Caki2 (cell line): ENCODE data around the gene DLGAP4. TPM values are rescaled to one million over a fixed set of nuclear protein-coding genes. Genes with fewer than 3 reads are reported as not detected.

ENCODE experiments used
- DNase-seq: peaks from one replicate; pipeline ENCODE4 v3.0.0-alpha.2; 2015; ENCODE audit warnings: low read depth
- in situ Hi-C: cut with HindIII; loops from 2 replicates; pipeline ENCODE4 v1.10.0; 2016; ENCODE audit warnings: low sequenced_read_pairs, low pct_unique_long_range_greater_than_20kb, mixed read lengths
- total RNA-seq: library from RNA; depleted of rRNA; stranded (reverse); fragments of >200 nt; shearing (Covaris generic); gene quantifications from 2 replicates; pipeline ENCODE4 v1.2.3, GENCODE V29; 2014; ENCODE audit warnings: low replicate concordance

The DLGAP4 gene
- total RNA-seq, 1 experiment from 2014 or later = 9.0 TPM

DNA sequence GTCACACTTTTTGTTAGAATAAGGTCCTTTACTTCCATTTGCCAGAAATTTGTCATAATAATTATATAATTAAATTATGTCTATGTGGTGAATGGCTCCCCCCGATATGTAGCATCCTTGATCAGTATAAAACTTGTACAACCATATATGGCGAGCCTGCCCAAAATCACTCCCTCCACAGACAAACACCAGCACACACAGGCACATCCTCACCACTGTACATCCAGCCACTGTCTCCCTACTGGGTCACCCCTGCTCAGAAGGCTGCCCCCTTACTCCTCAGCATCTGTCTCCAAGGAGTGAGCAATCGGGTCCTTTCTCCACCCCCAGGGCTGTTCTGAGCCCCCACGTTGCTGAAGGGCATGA is 148.2 kb downstream of the DLGAP4 start:
- DNase-seq = no peak
- in situ Hi-C loops = no loop called here

DNA sequence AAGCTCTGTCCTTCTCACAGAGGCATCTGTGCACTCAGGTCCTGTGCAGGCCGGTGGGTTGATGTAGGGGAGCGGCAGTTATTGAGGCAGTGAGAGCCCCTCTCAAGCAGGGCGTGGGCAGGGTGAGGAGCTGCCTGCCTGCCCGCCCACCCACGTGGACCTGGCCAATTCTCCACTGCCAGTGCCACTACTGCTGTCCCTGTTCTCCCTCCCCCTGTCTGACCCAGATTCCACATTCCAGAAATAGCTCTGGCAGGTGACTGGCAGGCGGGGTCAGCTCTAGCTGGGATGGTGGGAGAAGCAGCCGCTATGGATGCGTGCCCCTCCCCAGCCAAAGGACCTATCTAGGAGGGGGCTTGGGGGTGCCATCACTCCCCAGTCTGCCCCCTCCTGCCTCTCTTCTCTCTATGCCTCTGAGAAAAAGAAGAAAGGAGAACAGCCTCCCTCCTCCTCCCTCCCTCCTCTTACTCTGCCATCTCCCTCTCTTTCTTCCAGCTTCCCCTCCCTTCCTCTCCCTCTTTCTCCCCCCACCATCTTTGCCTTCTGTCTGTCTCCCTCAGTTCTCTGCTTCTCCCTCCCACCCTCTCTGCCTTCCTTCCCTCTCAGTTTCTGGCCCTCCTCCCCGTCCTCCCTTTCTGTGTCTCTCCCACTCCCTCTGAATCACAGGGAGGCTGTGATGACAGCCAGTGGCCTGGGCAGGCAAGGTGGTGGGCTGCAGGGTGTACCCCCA is 148.7 kb downstream of the DLGAP4 start:
- in situ Hi-C loops = no loop called here

GRCh38 chr20:36455972-36456625 is 150.0 kb downstream of the DLGAP4 start:
- no peak for DNase-seq
- in situ Hi-C loops = no loop called here

More for the DNA sequence above, 148.7 kb downstream of the DLGAP4 start:
- no peak for DNase-seq

- in situ Hi-C loops = no loop called here
- DNase-seq = peak; percentile 94
Measured at GRCh38 chr20:36460648-36461599, 154.8 kb downstream of the DLGAP4 start.

- in situ Hi-C loops = no loop called here
- DNase-seq = peak; percentile 17
Measured at GRCh38 chr20:36461600-36462439, 155.7 kb downstream of the DLGAP4 start.

DNA sequence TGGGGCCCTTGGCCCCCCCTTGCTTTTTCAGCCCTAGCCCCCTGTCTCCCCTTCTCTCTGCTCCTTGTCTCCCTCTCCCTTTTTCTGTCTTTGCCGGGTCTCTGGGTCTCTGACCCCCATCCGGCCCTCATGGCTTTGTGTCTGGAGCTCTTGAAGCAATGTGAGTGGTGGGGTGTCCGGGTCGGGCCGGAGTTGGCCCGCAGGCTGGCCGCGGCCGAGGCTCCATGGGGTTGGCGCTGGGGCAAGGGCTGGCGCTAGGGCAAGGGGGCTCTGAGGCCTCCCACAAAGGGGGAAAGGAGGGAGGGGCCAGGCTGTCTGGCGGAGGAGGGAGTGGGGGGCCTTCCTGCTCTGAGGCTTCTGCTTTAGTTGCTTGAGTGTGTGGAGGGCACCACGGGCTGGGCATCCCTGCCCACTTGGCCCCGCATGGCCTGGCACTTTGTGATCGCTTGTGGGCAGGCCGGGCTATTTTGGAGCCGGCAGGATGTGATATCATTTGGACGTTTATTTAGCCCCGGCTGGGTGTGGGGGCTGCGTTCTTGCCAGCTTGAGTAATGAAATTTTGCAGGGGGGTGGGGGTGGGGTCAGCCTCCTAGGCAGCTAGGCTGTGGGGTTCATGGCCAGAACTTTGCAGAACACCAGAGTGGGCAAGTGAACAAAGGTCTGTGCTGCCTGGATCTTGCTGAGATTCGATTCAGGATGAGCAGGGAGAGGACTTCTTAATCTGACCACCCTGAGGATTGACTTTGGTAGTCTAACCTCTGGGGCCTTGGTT is 156.5 kb downstream of the DLGAP4 start:
- no peak for DNase-seq

GRCh38 chr20:36463212-36464061 is 157.3 kb downstream of the DLGAP4 start:
- DNase-seq = no peak
- in situ Hi-C loops = no loop called here

More for the DNA sequence above, 156.5 kb downstream of the DLGAP4 start:
- in situ Hi-C loops = no loop called here

- peak; percentile 56 for DNase-seq
- in situ Hi-C loops = no loop called here
Measured at GRCh38 chr20:36465109-36466080, 159.3 kb downstream of the DLGAP4 start.

DNA sequence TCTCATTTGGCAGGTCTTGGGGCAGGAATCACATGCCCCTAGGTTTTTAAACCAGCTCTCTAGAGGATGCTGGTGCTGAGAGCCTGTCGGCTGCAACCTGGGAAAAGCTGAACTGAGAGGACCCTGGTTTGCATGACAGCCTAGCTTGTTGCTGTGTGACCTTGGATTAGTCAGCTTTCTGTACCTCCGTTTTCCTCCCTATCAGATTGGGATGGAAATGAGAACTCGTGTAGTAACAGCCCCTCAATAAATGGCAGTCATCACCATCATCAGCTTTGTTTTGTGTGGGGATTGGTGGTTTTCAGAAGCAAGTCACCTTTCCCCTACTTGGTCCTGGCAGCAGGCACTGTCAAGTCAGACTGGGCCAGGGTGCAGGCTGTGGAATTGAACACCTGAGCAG is 159.9 kb downstream of the DLGAP4 start:
- no peak for DNase-seq
- in situ Hi-C loops = no loop called here

GRCh38 chr20:36467076-36467999 is 161.2 kb downstream of the DLGAP4 start:
- in situ Hi-C loops = no loop called here
- peak; percentile 19 for DNase-seq

- DNase-seq = no peak
- in situ Hi-C loops = no loop called here
Measured at GRCh38 chr20:36468149-36469000, 162.2 kb downstream of the DLGAP4 start.

- DNase-seq = no peak
- in situ Hi-C loops = no loop called here
Measured at GRCh38 chr20:36469973-36470372, 163.8 kb downstream of the DLGAP4 start.

GRCh38 chr20:36471885-36472636 is 165.9 kb downstream of the DLGAP4 start:
- in situ Hi-C loops = no loop called here
- no peak for DNase-seq
